Fibroblast of skin of right quadriceps (primary cell): ENCODE data around the gene CTPS2.
"Not testable (repeated sequence)": the region's sequence is repeated elsewhere in the genome, so short reads cannot be mapped to it uniquely, and the experiment has no call there.

Experiments used
- DNase-seq: peaks from one replicate; pipeline ENCODE4 v3.0.0-alpha.2; 2013

CTPS2 gene

DNA sequence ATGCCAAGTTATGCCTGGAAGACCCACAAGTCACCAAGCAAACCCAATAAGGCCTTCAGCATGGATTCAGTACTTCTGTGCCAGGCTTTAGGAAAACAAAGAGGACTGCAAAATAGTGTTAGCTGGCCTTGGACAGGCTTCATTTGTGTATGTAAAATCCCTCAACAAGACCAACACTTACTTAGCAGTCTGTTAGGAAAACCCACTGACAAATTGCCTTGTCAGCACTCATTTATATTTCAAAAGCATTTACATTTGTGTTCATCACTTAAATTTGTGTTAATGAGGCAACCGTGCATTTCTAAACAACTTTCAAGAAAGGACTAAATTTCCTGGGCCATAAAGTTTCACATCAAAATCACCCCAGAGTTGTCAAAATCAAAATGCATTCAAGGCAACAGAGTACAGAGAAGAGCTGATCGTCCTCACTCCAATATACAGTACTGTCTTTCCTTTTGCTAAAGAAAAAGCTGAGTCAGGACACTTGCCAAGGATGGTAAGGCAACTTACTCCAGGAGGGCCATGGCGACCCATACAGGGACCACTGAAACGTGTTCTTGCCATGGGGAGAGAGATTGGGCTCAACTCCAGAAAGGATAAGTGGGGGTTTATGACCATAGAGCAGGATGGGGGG lies 61.0 kb downstream of the CTPS2 start:
- DNase-seq: no peak

DNA sequence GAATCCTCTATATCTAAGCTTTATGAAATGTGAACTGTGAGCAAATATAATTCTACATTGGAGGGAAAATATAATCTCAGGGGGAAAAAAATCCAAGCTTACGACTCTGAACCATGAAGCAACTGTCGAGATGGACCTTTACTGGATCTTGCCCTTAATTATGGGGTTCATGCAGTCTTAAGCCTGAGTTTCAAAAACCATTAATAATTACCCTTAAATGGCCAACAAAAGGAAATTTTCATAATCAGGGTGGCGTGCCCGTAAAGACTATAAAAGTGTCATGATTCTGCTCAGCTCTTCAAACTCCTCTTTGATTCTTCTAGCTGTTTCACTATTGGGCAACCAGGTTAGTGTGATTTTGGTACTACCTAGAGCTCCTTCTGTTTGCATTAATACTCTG lies 62.6 kb downstream of the CTPS2 start, which contains the start of gene S100G:
Gene S100G (plus strand): TSS at position 301 of the 400 bp plus-strand sequence. CDS start 849 bp downstream, outside the sequence.
- no peak for DNase-seq

DNA sequence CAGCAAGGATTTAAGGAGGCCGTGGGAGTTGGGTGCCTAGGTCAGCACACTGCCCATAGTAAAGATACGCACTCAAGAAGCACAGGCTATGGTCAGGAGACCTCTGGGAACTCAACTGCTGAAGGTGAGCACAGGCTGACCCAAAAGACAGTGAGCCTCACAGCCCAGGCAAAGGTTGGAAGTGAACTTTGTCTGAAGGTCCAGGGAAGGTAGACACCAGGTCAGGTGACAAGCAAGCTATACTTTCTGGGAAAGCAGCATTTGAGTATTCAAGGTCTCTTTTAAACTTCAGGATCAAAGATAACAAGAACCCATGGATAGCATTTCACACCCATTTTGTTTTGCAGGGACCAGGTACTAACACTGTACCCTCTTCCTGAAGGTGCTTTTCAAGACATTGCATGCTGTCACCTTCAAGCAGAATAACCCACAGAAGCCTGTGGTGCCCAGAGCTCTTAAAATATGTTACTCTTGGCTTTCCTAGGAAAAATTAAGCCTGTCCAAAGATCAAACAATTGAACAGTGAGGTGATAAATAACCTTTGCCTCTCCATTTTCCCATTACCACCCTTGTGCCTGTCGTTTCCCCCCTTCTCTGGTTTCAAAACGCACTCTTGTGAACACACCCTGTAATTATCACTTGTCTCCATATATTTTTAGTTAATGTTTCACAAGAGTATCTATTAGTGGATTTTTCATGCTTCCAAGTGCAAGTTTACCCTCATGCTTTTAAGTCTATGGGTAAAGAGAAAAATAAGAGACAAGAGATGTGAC lies 65.9 kb downstream of the CTPS2 start:
- DNase-seq: no peak

DNA sequence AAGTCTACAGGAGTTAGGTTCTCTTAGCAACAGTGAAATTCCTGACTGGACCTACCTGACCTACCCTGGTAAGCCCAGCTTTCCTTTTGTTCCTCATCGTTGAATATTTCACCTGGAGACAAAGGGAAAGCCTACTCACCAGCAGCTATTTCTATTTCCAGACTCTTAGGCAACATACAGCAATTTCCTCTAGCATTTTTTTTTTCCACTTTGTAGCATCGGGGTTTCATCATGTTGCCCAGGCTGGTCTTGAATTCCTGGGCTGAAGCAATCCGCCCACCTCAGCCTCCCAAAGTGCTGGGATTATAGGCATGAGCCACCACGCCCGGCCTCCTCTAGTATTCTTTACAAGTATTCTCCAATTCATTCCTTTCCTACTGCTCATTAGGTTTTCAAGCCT lies 69.3 kb downstream of the CTPS2 start:
- DNase-seq: peak; percentile 85

DNA sequence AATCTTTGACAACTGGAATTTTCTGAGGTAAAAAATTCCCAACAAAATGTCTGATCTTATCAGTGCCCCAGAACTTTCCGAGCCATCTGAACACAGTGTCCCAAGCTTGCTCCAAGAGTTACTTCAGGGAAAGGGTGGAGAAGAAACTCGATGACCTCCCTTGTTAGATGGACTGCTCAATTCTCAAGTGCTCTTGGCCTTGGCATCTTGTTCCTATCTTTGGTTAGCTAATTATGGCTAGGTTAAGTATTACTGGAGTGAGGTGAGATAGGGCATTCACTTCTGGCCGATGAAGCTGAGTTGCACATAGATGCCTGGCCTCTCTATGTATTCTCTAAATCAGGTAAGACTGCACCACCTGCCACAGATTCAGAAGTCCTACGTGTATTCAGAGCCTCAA lies 71.6 kb downstream of the CTPS2 start:
- no peak for DNase-seq

DNA sequence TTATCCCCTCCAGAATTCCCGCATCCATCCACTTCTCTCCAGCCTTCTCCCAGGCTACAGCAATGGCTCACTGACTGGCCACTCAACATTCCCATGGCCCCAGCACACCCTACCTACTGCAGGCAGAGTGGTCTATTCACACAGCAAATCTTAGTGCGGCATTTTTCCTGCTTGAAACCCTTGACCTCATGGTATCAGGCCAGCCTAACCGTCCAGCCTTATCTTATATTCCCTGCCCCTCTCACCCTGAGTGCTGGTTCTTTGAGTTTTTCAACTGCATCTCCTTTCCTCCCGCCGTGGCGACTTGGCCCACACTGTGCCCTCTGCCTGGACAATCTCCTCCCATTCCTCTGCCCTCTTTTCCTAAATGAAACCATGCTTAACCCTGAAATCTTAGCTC lies 72.5 kb downstream of the CTPS2 start:
- DNase-seq: no peak

DNA sequence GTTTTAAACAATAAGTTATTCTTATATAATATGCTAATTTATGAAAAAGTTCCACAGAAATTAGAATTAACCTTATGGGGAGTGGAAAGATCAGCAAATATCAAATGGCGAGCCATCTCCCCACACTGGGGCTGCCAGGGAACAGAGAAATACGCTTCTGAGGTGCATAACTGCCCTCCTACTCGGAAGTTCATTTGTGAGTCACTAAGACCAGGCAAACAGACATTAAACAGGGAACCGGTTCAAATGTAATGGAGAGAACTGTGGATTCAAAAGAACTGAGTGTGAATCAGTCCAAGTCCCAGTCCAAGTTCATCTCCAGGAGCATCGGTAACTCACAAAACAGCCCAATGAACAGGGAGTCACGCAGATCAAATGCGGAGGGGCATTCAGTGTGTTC lies 73.9 kb downstream of the CTPS2 start:
- no peak for DNase-seq

- DNase-seq: no peak
These were observed 76.9 kb downstream of the CTPS2 start for GRCh38 chrX:16635596-16635995.

DNA sequence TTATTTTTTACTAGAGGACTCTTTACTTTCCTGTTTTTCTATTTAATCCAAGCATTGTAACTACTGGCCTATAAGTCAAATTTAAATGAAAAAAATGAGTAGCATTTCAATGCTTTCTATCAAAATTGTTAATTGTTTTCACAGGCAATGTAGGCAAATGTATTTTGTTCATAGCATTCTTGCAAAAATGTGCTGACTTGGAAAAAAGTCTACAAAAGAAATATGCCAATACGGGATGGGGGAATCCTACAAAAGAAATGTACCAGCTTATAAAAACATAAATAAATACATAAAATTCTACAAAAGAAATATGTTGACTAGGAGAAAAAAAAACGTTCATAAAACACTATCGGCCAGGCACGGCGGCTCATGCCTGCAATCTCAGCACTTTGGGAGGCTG lies 77.4 kb downstream of the CTPS2 start:
- no peak for DNase-seq

- peak; percentile 39 for DNase-seq
These were observed 78.7 kb downstream of the CTPS2 start for GRCh38 chrX:16633754-16634153.

DNA sequence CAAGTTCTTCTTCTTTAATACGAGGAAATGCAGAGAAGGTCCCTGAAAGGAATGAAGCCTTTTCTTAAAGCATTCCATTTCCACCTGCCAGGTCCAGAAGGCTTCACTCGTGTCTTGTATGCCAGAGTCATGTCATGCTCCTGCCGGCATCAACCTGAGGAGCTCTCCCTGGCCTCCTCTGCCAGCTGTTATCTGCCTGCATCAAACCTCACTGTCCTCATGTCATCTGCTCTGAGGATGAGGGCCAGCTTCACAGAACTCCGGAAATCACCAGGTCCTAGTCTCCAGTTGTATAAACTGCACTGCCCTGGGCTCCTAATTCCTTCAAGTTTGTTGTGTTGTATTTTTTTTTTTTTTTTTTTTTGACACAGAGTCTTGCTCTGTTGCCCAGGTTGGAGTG lies 82.6 kb downstream of the CTPS2 start:
- DNase-seq: no peak

DNA sequence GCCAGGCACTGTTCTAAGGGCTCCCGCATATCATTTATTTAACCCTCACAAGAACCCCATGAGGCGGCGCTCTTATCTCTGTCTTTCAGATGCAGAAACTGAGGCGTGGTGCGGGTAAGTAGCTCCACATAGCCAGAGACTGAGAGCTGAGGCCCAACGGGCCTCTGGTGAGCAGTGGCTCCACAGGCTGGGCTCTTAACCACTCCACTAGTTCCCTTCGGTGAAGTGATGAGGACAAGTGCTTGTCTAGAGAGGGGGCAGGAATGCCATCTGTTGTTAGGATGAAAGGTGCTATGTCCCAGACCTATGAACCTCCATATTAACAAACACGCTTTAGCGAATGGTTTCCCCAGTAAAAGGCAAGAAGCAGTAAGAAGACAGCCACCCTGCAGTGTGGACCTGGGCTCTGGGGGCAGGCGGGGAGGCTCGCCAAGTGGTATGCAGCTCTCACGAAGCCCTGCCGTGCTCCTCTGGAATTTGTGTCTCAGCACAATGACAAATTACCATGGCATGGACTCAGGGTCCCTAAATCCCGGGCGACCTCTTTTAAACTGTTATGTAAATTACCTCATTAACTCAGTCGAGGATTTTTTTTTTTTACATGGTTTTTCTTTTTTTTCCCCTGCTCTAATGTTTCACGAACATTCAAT lies 83.4 kb downstream of the CTPS2 start:
- peak; percentile 48 for DNase-seq

DNA sequence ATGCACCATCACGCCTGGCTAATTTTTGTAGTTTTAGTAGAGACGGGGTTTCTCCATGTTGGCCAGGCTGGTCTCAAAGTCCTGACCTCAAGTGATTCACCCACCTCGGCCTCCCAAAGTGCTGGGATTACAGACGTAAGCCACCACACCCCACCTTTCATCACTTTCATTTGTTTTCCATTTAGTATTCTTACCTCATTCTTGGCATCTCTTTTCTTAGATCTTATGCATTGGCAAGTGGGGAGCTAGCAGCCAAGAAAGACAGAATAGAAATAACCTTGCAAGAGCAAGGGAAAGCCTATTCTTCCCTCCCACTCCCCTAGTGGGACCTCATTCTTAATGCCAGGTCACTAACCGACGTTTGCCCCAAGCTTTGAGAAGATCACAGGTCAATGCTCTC lies 84.0 kb downstream of the CTPS2 start:
- DNase-seq: peak; percentile 35

DNA sequence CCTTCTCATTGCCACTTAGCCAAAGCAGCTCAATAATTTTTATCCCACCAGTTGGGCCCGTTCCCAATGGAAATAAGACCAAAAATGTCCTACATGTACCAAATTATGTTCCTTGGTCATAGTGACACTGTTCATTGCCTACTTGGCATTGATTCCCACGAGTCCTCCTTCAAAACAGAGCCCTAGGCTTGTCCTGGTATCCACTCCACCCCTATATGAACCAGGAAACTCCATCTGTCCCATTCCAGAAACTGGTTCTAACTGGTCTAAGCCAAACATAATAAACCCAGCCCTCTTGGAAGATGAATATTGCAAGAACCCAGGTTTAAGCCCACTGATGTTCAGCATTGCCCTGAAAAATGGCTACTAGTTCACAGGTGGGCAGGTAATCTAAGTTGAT lies 93.4 kb downstream of the CTPS2 start:
- DNase-seq: no peak

GRCh38 chrX:16618422-16618821 lies 94.0 kb downstream of the CTPS2 start:
- DNase-seq: no peak

DNA sequence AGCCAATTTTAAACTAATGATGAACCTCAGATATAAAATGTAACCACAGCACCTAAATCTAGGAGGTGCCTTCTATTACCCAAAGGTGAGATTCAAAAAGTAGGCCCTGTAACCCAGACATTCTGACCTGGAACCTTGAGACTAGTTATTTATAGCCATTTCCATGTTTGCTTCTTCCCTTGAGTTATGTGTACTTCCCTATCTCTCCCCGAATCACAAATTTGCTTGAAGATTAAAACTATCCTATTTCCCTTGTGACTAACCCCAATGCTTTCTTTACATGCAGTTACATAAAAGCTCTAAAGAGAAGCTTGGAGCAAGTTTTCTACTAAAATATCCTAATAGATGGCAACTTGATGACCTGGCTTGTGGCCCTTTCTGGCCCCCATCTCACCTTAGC lies 95.1 kb downstream of the CTPS2 start:
- no peak for DNase-seq

DNA sequence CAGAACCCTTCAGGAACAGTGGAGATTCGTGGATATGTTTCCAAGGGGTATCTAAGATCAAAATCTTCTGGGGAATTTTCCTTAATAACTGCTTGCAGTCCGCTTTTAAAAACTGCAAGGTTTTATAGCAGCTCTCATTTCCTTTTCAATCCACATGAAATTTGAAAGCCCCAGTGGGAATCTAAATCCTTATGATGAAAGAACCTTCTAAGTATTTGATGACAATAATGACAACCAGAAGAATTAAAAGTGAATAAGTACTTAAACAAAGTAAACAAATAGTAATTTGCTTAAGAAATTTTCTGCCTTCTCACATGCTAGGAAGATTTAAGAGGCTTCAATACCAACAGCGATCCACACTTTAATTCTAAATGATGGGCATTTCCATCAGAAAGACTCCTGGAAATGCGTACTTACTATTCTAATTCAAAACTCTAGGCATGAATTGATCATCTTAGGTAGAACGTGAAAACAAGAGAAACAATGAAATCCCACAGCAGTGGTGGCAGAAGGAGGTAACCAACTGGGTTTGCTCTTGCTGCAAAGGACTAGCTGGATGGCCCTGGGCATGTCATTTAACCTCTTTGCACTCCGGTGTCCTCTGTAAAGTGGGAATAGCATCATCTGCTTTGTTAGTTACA lies 100.1 kb downstream of the CTPS2 start:
- peak; percentile 33 for DNase-seq

DNA sequence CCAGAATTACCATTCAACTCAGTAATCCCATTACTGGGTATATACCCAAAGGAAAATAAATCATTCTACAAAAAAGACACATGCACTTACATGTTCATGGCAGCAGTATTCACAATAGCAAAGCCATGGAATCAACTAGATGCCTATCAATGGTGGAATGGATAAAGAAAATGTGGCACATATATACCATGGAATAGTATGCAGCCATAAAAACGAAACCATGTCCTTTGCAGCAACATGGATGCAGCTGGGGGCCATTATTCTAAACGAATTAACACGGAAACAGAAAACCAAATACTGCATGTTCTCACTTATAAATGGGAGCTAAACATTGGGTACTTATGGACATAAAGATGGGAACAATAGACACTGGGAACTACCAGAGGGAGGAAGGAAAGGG lies 101.8 kb downstream of the CTPS2 start:
- not testable (repeated sequence) for DNase-seq

GRCh38 chrX:16610121-16610621 lies 102.3 kb downstream of the CTPS2 start:
- peak; percentile 84 for DNase-seq

GRCh38 chrX:16606142-16606720 lies 106.2 kb downstream of the CTPS2 start:
- peak; percentile 5 for DNase-seq

- DNase-seq: no peak
These were observed 108.1 kb downstream of the CTPS2 start for GRCh38 chrX:16604337-16604736.

DNA sequence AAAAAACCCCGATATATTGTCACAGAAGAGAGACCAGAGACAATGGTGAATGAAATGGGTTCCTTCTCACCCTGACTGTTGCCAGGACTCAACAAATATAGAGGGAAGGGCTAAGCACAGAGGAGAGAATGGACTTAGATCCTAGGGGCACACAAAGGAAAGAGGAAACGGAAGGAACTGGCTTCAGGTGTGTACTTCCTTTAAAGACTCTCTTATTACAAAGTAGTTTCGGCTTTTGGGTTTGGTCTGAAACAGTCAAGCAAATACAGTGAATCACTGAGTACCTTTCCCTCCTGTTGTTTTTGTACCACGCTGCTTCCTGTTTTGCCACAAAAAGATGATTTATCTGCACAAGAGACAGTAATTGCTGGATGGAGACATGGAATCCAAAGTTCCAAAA lies 108.6 kb downstream of the CTPS2 start:
- DNase-seq: peak; percentile 19

DNA sequence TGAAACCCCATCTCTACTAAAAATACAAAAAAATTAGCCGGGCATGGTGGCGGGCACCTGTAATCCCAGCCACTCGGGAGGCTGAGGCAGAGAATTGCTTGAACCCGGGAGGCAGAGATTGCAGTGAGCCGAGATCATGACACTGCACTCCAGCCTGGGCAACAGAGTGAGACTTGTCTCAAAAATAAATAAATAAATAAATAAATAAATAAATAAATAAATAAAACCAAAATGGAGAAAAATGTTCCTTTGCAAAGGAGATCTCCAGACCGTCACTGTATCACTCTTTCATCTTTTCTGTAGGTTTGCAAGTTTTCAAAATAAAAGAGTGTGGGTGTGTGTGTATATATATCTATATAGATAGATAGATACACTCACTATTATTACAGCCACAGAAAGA lies 109.2 kb downstream of the CTPS2 start:
- not testable (repeated sequence) for DNase-seq
